Uterus (tissue), 4 donors: ENCODE data around the gene ABHD16B. TPM values are rescaled to one million over a fixed set of nuclear protein-coding genes. Genes with fewer than 3 reads are reported as not detected.

Source experiments
- DNase-seq, 2 donors: peaks; one replicate each; pipeline ENCODE4 v3.0.0-alpha.2; 2019 to 2020
- H3K27ac ChIP-seq, 2 donors: fragments of 200-600 bp; sonication (generic); 1 replicate in 1 of 2; 2 replicates in 1 of 2; pipeline ENCODE4 v1.5.1; 2016 to 2018
- H3K27me3 ChIP-seq, 2 donors: fragments of 200-600 bp; sonication (generic); one replicate each; pipeline ENCODE4 v1.5.1; 2018 to 2019; ENCODE audit warnings: control low read depth in 1 of 2
- H3K36me3 ChIP-seq, 2 donors: fragments of 200-600 bp; sonication (generic); one replicate each; pipeline ENCODE4 v1.5.1; 2019; ENCODE audit warnings: control low read depth in 1 of 2
- H3K4me1 ChIP-seq, 2 donors: fragments of 200-600 bp; sonication (generic); one replicate each; pipeline ENCODE4 v1.5.1; 2018 to 2019; ENCODE audit warnings: control low read depth in 1 of 2
- H3K4me3 ChIP-seq, 2 donors: fragments of 200-600 bp; sonication (generic); 1 replicate in 1 of 2; 2 replicates in 1 of 2; pipeline ENCODE4 v1.5.1; 2018 to 2019; ENCODE audit warnings: mild to moderate bottlenecking in 1 of 2
- H3K9me3 ChIP-seq, 2 donors: fragments of 200-600 bp; sonication (generic); one replicate each; pipeline ENCODE4 v1.5.1; 2019; ENCODE audit warnings: control low read depth in 1 of 2
- CTCF ChIP-seq, 4 experiments: fragments of 200-600 bp in 2 of 4; fragments of 450-650 bp in 2 of 4; sonication (generic) in 2 of 4; IDR thresholded peaks; one replicate each; pipeline ENCODE4 v1.5.1; 2016 to 2019; ENCODE audit warnings: antibody characterized with exemption in 4 of 4, mild to moderate bottlenecking in 2 of 4, moderate library complexity in 1 of 4
- POLR2A ChIP-seq, 2 donors: fragments of 450-650 bp; IDR thresholded peaks; one replicate each; pipeline ENCODE4 v1.6.1; 2016; ENCODE audit warnings: antibody characterized with exemption in 2 of 2, mild to moderate bottlenecking in 1 of 2, moderate library complexity in 1 of 2
- intact Hi-C: fragments of 100-400 bp; cut with DNase I; formaldehyde crosslinking; loops from one replicate; pipeline ENCODE4 v1.15.1; 2023; ENCODE audit warnings: low total_unique reads
- total RNA-seq, 4 donors: library from RNA; depleted of rRNA in 3 of 4; stranded (reverse); fragments of >200 nt in 3 of 4; gene quantifications; one replicate each; pipeline versions ENCODE4 v1.1.0 to v1.2.4, GENCODE V29; 2014 to 2023
- donor health status: DM: yes; HTN: yes; CAD: no.

Gene ABHD16B
- total RNA-seq, 4 donors from 2014 or later, result not detected

GRCh38 chr20:63896264-63897105 lies 35.2 kb downstream of the ABHD16B start:
- intact Hi-C loops, result no loop called here

GRCh38 chr20:63897978-63898561 lies 36.8 kb downstream of the ABHD16B start:
- H3K36me3 ChIP-seq, result no peaks in the 10 kb centered on the region
- peaks cover 0 to 16% of the 10 kb centered on the region in 2 donors for H3K4me1 ChIP-seq
- no peaks in the 10 kb centered on the region for H3K27me3 ChIP-seq
- no peaks in the 10 kb centered on the region for H3K9me3 ChIP-seq
- intact Hi-C loops, result no loop called here
- no peak for TF ChIP-seq POLR2A (IDR thresholded peaks at IDR 0.05)
- no peak for TF ChIP-seq CTCF (IDR thresholded peaks at IDR 0.05)
- no peak overlapping the region for H3K27ac ChIP-seq
- DNase-seq, result no peak
- no peak overlapping the region for H3K4me3 ChIP-seq

More at GRCh38 chr20:63896264-63897105, 35.2 kb downstream of the ABHD16B start:
- Histone ChIP-seq H3K4me1 (peaks cover 0 to 16% of the 10 kb centered on the region in 2 donors), H3K36me3 (no peaks in the 10 kb centered on the region), H3K9me3 (no peaks in the 10 kb centered on the region), H3K27me3 (no peaks in the 10 kb centered on the region), H3K27ac (peak overlapping the region; percentile 64 to 65), H3K4me3 (peak overlapping the region; percentile 41 to 60)
- no peak for DNase-seq
- TF ChIP-seq CTCF (IDR thresholded peaks at IDR 0.05) (no peak), POLR2A (IDR thresholded peaks at IDR 0.05) (no peak)

GRCh38 chr20:63898882-63899558 lies 37.7 kb downstream of the ABHD16B start:
- TF ChIP-seq POLR2A (IDR thresholded peaks at IDR 0.05), result no peak
- TF ChIP-seq CTCF (IDR thresholded peaks at IDR 0.05), result no peak
- intact Hi-C loops, result no loop called here
- no peaks in the 10 kb centered on the region for H3K27me3 ChIP-seq
- H3K36me3 ChIP-seq, result no peaks in the 10 kb centered on the region
- H3K4me3 ChIP-seq, result no peak overlapping the region
- no peaks in the 10 kb centered on the region for H3K9me3 ChIP-seq
- no peak overlapping the region for H3K27ac ChIP-seq
- DNase-seq, result no peak
- H3K4me1 ChIP-seq, result peaks cover 0 to 16% of the 10 kb centered on the region in 2 donors

- DNase-seq, result no peak
Measured at GRCh38 chr20:63900413-63900812, 39.1 kb downstream of the ABHD16B start.

More at GRCh38 chr20:63900413-63900812, 39.1 kb downstream of the ABHD16B start:
- intact Hi-C loops, result no loop called here
- H3K4me3 ChIP-seq, result no peak overlapping the region
- no peak overlapping the region for H3K27ac ChIP-seq
- TF ChIP-seq POLR2A (IDR thresholded peaks at IDR 0.05) (no peak), CTCF (IDR thresholded peaks at IDR 0.05) (no peak)
- no peaks in the 10 kb centered on the region for H3K27me3 ChIP-seq
- H3K4me1 ChIP-seq, result peaks cover 0 to 11% of the 10 kb centered on the region in 2 donors
- H3K9me3 ChIP-seq, result no peaks in the 10 kb centered on the region
- no peaks in the 10 kb centered on the region for H3K36me3 ChIP-seq
